HG02885 (cell line): ENCODE data around the gene AMZ2.
"Not testable (repeated sequence)": the region's sequence is repeated elsewhere in the genome, so short reads cannot be mapped to it uniquely, and the experiment has no call there.

Experiments
- ATAC-seq: cut with Tn5 transposase; IDR thresholded peaks from one replicate; pipeline ENCODE4 v1.9.1; 2021; ENCODE audit warnings: mild to moderate bottlenecking; ENCODE audit not compliant: unreplicated experiment, poor library complexity

Gene AMZ2, protein sequence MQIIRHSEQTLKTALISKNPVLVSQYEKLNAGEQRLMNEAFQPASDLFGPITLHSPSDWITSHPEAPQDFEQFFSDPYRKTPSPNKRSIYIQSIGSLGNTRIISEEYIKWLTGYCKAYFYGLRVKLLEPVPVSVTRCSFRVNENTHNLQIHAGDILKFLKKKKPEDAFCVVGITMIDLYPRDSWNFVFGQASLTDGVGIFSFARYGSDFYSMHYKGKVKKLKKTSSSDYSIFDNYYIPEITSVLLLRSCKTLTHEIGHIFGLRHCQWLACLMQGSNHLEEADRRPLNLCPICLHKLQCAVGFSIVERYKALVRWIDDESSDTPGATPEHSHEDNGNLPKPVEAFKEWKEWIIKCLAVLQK

DNA sequence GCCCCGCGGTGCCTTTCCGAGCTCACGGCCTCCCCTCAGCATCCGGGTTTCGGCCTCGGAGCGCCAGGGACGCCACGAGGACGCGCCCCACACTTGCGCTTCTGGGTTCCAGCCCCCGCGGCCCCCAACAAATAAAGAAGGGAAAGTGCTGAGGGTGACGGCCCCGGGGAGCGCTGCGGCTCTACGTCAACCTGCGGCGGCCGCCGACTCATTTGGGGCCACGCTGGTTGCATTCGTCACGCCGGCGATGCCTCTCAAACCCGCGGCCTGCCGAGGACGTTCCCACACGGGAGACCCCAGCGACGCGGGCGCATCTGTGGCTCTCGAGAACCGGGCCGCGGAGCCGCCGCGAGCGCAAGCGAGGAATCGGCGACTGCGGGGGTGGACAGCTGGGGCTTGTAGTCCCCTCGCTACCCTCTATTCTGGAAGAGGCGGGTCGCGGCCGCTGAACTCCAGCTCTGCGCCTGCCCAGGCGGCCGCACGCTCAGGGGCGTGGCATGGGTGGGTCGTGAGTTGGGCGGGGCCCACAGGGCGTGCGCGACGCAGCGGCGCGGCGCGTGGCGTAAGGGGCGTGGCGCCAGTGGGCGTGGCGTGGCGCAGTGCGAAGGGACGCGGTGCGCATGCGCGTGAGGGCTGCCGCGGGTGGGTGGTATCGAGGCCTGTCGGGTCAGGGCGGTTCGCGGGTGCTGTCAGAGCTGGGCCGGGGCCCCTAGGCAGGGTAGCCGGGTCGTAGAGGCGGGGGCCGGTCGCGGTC, at the start of gene AMZ2:
TSS of gene AMZ2 (plus strand) at position 599 of the 754 bp plus-strand sequence. CDS start 2,145 bp downstream, outside the sequence.
- peak; percentile 90 for ATAC-seq

DNA sequence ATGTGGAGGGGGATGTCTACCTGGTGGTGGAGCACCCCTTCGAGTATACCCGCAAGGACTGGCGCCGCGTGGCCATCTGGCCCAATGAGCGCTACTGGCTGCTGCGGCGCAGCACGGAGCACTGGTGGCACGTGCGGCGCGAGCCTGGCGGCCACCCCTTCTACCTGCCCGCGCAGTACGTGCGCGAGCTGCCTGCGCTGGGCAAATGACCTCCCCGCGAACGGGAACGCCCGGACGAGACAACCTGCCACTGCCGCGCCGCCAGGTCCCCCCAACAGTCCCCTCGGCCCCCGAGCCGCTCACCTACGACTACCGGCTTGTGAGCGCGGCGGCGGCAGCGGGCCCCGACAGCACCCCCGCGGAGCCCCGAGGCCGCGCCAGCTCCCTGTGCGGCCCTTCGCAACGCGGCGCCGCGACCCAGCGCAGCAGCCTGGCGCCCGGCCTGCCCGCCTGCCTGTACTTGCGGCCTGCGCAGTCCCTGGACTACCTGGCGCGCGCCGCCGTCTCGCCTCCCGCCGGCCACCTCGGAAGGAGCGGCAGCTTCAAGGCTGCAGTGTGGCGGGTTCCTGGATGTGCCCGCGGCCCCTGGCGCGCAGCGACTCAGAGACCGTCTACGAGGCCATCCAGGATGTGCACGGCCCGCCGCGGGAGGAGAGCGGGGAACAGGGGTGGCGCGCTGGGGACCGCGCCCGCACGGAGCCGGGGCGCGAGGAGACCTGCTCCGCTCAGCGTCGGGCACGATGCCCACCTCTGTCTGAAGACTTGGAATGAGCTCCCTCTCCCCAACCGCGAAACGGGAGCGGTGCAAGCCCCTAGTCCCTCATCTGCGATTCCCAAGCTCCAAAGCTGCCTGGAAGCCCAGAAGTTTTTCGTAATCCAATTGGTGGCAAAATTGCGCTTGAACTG, 48.7 kb upstream of the AMZ2 start:
- ATAC-seq = no peak

DNA sequence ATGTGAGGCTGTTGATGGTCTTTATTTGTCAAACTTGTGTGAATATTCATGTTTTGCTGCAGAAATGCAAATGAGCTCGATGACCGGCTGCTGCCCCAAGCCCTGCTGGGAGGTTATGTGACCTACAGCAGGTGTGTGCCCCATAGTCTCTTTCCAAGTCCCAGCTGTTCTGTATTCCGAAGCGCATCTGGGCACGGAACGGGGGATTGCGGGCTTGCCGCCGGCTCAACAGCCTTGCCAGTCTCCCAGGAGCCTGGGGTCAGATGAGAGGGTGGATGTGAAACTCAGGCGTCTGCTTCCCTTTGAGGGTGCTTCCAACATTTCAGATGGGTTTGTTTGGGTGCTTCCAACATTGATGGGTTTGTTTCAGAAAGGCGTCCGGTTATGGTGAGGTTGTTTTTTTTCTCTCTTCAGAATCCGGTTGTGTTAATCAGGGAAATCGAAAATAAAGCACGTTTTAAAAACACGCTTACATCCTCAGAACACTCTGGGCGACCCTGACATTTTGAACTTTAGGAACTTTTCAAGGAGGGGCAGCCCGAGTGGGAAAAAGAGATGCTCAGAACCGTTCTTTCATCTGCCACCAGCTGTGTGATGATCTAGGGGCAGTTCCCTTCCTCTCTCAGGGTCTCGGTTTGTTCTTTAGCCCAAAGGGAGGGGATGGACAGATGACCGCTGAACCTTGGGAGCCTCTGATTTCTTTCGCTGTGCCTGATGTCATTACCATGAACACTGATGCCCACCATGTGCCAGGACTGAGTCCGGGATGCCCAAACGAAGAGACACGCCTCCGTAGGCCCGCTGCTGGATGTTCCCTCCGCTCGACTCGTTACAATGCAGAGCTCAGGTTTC, 47.8 kb upstream of the AMZ2 start:
- no peak for ATAC-seq

DNA sequence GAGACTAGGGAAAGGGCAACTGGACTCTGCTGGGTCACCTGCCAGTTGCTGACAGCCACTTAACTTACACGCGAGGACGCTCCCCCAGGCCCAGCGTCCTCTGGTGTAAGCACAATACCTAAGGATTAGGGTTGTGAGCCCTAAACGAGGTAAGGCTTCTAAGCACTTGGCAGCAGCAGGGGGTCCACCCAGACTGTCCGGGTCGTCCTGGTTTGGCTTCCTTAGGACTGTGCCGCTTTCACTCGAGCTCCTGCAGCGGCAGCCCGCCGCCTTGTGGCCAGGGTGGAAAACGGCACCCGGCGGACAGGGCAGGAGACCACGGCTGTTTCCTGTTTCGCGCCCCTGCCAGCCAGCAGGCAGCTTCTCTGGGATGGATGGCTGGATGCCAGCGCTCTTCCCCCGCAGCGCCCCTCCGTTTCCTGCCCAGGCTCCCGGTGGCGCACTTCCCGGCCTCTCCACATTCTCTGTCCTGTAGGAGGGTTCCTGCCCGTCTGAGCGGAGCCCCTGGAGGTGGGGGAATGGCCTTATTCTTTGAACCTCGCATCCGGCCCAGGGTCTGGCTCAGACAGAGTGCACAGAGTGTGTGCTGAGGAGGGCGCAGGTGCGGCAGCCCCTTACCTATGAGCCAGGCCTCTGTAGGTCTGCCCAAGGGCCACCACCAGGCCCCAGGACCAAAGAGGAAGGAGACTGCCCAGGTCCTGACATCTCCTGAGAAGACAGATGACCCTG, 47.0 kb upstream of the AMZ2 start:
- ATAC-seq = peak; percentile 34

DNA sequence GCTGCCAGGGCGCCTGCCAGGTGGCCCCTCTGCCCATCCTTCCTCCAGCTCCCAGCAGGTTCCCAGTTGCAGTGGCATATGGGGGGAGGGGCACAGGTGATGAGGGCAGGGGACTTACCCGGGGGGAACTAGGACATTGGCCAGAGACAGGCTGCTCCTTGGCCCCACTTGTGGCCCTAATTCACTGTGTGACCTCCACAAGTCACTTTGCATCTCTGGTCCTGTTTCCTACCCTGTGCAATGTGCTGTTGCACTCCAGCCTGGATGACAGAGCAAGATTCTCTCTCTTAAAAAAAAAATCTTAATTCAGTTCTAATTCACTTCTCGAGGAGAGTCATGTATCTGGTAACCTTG, 46.4 kb upstream of the AMZ2 start:
- ATAC-seq = not testable (repeated sequence)

DNA sequence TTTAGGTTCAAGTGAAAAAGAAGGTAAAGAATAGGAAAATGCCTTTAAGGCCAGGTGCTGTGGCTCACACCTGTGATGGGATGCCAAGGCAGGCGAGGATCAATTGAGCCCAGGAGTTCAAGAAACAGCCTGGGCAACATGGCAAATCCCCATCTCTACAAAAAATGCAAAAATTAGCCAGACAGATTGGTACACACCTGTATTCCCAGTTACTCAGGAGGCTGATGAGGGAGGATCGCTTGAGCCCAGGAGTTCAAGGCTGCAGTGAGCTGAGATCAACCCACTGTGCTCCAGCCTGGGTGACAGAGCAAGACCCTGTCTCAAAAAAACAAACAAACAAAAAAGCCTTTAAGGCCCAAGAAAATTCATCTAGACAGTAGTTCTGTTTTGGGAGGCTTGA, 45.5 kb upstream of the AMZ2 start:
- not testable (repeated sequence) for ATAC-seq

DNA sequence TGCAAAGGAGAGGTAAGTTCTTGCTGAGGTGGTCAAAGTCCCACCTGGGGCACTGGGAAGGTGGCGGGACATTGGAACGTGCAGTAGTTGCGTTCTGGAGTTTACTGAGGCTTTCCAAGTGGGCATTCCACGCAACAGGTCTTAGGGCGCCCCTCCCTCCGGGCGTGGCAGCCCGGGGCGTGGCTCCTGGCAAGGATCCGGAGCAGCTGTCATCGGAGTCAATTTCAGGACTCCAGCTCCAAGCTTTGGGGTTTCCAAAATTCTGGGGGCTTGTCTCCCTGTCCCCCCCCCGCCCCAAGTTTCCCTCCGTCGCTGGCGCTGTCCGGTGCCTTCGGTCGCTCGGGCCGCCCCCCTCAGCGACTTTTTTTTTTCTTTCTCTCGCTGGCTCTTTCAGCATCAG, 43.1 kb upstream of the AMZ2 start:
- ATAC-seq = no peak

DNA sequence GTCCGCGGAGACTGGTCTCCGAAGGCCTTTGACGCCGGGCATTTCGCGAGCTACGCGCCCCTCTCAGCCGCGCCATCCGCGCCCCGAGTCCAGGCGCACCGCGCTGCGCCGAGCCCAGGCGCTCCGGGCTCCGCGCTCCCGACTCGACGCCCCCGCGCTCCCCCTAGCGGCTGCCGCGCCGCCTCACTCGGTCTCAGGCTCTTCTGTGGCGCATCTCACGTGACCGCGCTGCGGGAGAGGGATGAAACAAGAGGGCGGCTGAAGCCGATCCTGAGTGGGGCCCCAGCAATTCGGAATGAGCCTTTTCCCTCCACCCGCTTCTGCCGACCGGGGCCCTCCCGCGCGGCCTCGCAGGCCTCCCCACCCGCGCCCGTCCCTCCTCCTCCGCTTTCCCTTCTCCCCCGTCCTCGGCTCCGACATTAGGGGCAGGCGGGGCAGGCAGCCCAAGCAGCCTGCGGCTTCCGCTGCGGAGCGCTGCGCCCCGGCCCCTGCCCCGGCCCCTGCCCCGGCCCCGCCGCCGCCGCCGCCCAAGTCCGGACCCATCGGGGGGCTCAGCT, 42.5 kb upstream of the AMZ2 start:
- peak; percentile 90 for ATAC-seq

DNA sequence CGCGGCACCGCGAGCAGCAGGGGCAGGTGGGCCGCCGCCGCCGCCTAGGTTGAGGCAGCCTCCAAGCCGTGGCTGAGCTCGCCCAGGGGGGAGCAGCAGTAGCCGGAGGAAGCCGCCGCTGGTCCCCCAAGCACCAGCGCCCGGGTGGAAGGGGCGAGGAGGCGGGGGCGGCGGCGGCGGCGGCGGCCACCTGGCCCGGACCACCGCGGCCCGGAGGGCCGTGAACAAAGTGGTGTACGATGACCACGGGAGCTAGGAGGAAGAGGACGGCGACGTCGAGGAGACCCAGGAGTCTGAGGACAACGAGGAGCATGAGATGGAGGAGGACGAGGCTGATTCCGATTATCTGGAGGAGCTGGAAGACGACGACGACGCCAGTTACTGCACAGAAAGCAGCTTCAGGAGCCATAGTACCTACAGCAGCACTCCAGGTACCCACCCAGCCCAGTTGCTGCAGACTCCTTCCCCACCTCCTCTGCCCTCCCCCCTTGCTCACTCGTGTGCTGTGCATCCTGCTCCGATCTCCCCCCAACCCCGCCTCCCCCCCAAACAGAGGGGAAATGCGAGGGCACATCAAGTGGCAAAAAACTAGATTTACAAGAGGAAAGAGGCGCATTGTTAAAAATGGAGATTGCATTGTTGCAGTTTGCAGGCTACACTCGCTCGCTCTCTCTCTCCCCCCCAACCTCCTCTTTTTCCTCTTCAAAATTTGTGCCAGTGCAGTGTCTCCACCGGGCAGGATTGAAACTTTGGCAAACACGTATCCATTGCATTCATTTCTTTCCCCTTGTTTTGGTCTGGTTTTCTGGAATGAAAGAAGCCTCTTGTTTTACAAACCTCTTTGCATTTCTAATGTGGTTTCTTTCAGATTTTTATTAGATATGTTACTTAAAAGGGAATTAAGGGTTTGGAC, 41.8 kb upstream of the AMZ2 start:
- peak; percentile 41 for ATAC-seq

DNA sequence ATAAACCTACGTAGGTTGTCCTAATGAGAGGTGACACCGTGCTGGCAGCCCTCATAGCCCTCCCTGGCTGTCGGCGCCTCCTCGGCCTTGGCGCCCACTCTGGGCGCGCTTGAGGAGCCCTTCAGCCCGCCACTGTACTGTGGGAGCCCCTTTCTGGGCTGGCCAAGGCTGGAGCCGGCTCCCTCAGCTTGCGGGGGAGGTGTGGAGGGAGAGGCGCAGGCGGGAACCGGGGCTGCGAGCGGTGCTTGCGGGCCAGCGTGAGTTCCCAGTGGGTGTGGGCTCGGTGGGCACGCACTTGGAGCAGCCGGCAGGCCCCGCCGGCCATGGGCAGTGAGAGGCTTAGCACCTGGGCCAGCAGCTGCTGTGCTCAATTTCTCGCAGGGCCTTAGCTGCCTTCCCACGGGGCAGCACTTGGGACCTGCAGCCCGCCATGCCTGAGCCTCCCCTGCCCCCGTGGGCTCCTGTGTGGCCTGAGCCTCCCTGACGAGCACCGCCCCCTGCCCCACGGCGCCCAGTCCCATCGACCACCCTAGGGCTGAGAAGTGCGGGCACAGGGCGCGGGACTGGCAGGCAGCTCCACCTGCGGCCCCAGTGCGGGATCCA, 40.1 kb upstream of the AMZ2 start:
- no peak for ATAC-seq

DNA sequence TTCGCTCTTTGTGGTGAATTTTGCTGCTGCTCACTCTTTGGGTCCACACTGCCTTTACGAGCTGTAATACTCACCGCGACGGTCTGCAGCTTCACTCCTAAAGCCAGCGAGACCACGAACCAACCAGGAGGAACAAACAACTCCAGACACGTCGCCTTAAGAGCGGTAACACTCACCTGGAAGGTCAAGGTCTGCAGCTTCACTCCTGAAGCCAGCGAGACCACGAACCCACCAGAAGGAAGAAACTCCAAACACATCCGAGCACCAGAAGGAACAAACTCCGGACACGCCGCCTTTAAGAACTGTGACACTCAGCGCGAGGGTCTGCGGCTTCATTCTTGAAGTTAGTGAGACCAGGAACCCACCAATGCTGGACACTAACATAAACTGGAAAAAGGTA, 39.2 kb upstream of the AMZ2 start:
- ATAC-seq = not testable (repeated sequence)

DNA sequence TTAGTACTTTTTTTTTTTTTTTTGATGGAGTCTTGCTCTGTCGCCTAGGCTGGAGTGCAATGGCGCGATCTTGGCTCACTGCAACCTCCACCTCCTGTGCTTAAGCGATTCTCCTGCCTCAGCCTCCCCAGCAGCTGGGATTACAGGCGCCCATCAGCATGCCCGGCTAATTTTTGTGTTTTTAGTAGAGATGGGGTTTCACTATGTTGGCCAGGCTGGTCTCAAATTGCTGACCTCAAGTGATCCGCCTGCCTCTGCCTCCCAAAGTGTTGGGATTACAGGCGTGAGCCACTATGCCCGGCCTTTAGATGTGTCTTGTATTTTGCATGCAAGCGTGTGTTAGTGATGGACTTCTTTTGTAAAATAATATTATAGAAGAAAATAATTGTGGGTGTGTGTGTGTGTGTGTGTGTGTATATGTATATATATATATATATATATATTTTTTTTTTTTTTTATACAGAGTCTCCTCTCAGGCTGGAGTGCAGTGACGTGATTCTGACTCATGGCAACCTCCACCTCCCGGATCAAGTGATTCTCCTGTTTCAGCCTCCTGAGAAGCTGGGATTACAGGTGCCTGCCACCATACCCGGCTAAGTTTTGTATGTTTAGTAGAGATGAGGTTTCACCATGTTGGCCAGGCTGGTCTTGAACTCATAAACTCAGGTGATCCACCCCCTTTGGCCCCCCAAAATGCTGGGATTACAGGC, 38.5 kb upstream of the AMZ2 start:
- not testable (repeated sequence) for ATAC-seq

DNA sequence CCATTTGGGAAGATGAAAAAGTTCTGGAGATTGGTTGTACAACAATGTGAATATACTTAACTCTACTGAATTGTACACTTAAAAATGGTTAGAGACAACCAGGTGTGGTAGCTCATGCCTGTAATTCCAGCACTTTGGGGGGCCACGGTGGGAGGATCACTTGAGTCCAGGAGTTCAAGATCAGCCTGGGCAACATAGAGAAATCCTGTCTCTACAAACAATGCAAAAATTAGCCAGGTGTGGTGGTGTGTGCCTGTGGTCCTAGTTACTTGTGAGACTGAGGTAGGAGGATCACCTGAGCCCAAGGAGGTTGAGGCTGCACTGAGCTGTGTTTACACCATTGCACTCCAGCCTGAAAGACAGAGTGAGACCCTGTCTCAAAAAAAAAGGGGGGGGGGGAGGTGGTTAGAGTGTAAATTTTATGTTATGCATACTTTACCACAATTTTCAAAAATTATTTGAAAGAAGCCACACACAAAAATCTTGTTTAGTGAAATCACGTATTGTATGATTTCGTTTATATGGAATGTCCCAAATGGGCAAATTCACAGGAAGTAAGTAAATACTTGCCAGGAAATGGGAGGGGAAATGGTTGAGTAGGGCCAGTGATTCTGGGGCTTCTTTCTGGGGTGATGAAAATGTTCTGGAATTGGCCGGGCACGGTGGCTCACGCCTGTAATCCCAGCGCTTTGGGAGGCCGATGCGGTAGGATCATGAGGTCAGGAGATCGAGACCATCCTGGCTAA, 37.1 kb upstream of the AMZ2 start:
- ATAC-seq = no peak

DNA sequence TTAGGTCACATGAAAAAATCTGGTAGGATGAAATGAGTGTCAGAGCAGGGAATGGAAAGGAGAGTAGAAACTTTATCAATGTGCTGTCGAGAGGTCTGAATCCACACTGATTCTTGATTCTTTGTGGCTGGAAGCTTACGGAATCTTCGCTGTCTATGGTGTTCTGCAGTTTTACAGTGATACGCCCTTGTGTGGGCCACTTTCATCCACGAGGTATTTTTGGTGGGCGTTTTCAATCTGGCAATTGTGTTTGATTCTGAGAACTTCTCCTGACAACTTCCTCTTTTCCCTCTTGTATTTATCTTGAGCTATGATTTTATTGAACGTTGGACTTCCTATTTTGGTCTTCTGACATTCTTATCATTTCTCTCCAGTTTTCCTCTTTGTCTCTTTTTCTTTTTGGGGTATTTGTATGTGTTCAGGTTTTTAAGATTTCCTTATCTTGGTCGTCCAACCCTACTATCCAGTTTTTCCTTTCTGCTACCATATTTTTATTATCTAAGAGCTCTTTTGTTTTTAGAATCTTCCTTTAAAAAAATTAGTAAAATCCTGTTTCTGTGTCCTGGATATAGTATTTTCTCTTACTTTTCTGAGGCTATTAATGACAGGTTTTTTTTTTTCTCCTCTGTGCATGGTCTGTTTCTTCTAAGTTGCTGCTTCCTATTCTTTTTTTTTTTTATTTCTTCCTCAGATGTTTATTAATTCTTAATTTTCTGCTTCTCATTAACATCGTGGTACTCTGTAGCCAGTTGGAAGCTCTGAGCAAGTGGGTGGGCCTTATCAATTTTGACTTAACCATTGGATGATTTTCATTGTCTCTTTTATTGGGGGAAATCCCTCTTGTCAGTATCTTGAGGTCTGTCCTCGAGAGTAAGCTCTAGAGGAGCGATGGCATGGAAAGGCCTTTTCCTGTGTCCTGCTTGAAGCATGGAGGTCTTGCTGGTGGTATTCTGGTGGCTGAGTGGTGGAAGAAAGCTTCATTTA, 34.1 kb upstream of the AMZ2 start:
- not testable (repeated sequence) for ATAC-seq

DNA sequence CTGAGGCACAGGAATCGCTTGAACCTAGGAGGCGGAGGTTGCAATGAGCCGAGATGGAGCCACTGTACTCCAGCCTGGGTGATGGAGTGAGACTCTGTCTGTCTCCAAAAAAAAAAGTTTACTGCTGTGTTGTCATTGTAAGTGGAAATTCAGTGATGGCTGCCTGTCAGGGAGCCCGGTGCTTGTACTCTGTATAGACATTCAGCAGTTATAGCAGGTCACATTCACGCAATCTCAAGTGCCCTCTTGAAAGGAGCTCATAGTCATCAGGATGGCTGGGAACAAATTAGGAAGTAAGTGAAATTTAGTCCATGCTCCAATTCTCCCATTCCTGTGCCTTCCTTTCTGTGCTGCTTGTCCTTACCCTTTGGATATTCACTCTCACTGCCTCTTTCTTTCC, 32.4 kb upstream of the AMZ2 start:
- not testable (repeated sequence) for ATAC-seq
